GM13977 (cell line): Measurements from ENCODE around the gene LIPG.

Experiments used
- DNase-seq: peaks from one replicate; pipeline ENCODE4 v3.0.0; 2012; ENCODE audit warnings: low spot score
- in situ Hi-C: fragments of 300-500 bp; cut with MboI; formaldehyde crosslinking; loops from one replicate; pipeline ENCODE4 v1.12.0; 2022; ENCODE audit warnings: low sequenced_read_pairs, low pct_unique_long_range_greater_than_20kb, mixed read lengths, inconsistent platforms; ENCODE audit not compliant: unreplicated experiment
- TF ChIP-seq, protein P1 (sequence below): IDR thresholded peaks from 2 replicates; pipeline ENCODE4 v1.5.1; 2012; ENCODE audit warnings: mild to moderate bottlenecking, control low read depth; ENCODE audit not compliant: insufficient read depth; ENCODE audit errors: extremely low read depth, missing control alignments

The LIPG gene

DNA sequence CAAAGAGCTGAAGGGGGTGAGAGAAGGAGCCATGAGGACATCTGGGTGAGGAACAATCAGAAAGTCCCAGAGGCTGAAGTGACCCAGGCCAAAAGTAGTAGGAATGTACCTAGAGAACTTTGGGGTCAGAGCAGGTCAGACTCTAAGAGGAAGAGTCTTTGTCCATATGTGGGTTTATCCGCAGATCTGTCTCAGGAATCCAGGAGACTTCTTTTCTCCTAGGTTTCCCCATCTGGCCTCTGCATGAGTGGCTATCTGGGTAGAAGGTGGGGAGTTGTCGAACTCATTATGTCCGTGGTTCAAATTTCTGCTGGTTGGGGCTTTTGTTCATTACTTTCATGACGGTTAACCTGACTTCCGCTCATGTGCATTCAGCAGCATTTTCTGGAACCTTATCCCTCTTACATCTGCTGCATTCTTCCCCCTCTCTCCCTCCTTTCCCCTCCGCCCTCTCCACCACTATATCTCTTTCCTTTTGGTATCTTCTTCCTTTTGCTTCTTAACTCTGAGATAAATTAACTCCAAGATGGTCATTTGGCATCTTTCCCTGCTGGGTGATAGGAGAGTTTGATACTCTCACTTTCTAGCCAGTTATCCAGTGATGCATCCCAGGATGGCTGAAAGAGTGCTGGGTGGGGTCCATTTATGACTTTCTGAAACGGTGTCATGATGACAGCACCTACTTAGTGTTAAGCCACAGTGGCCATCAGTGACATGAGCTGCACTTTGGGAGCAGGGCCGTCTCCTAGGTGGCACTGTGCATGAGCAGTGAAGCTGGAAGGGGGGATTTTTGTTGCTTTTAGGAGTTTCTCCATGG lies 2.1 kb downstream of the LIPG start:
- in situ Hi-C loops = no loop called here
- no peak for DNase-seq
- TF ChIP-seq, protein P1, sequence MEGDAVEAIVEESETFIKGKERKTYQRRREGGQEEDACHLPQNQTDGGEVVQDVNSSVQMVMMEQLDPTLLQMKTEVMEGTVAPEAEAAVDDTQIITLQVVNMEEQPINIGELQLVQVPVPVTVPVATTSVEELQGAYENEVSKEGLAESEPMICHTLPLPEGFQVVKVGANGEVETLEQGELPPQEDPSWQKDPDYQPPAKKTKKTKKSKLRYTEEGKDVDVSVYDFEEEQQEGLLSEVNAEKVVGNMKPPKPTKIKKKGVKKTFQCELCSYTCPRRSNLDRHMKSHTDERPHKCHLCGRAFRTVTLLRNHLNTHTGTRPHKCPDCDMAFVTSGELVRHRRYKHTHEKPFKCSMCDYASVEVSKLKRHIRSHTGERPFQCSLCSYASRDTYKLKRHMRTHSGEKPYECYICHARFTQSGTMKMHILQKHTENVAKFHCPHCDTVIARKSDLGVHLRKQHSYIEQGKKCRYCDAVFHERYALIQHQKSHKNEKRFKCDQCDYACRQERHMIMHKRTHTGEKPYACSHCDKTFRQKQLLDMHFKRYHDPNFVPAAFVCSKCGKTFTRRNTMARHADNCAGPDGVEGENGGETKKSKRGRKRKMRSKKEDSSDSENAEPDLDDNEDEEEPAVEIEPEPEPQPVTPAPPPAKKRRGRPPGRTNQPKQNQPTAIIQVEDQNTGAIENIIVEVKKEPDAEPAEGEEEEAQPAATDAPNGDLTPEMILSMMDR = no peak

DNA sequence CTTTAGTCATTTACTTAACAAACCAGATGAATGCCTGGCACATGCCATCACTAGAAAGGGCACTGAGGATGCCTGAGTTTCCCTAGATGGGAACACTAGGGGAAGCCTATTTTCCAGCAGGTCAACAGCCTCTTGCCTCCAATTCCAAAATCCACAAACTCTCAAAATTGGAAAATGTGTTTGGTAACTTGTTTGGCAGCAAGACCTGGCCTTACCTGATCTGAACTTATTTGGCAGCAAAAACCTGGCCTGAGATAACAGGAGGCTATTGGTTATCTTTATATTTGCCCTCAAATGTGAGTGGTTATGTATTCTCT lies 2.6 kb downstream of the LIPG start:
- in situ Hi-C loops = no loop called here
- DNase-seq = no peak
- TF ChIP-seq, protein P1 = no peak

DNA sequence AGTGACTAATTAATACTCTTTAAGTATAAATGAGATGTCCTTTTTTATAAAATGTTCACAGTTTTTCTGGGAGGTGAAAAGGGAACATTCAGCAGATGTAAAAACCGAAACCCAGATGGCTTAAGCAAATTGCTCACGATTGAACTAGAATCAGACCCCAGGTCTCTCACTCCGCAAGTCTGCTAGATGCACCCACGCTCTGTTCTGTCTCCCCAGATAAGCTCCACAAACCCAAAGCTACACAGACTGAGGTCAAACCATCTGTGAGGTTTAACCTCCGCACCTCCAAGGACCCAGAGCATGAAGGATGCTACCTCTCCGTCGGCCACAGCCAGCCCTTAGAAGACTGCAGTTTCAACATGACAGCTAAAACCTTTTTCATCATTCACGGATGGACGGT lies 3.2 kb downstream of the LIPG start:
- in situ Hi-C loops = no loop called here
- TF ChIP-seq, protein P1 = no peak
- DNase-seq = no peak

DNA sequence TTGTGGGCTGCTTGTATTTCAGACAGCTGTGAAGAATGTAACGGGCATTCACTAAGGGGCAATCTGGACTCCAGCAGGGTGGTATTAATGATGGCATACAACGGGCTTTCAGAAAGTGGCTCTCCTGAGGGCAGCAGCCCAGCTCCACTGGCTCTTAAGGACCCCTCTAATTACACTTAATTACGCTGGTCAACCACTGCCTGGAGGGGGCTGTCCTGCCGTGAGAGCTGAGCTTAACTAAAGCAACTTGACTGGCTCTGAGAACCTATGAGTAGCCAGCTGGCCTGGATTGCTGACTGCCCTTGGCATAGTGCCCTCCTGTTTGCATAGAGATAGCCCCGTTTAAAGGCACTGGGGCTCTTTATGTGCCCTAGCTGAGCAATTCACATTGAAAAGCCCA lies 3.8 kb downstream of the LIPG start:
- TF ChIP-seq, protein P1 = no peak
- no peak for DNase-seq

DNA sequence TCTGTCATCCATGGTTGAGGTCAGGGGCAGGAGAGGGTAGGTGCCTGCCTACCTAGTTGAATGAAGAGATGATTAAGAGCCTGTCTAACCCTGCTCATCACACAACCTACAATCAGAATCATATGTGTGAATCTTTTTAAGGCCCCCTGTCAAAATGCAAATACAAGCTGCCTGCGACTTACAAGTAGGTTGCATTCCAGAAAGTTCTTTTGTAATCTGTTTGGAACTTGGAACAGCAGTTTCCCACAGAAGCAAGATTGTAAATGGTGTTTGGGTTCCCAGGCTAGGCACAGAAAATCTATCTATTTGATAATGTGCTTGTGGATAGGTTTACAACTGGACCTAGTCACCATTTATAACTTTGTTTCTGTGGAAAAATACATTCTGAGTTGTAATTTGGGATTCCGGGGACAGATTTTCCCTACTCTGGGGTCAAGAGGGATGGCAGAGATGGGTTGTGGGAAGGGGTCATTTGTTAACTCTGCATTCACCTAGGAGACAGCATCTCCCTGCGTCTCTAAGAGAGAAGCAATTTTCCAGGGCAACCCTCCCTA lies 4.4 kb downstream of the LIPG start:
- in situ Hi-C loops = no loop called here
- DNase-seq = no peak
- TF ChIP-seq, protein P1 = no peak

More for the DNA sequence above, 3.8 kb downstream of the LIPG start:
- in situ Hi-C loops = no loop called here

DNA sequence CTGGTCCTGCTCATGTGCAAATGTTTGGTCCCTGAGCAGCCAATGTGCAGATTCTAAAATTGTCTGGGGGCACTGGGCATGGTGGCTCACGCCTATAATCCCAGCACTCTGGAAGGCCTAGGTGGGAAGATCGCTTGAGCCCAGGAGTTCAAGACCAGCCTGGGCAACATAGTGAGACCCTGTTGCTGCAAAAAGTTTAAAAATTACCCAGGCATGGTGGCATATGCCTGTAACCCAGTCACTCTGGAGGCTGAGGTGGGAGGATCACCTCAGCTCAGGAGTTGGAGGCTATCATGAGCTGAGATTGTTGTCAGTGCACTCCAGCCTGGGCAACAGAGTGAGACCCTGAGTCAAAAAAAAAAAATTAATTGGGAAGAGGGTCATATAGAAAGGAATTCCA lies 5.1 kb downstream of the LIPG start:
- no peak for DNase-seq
- in situ Hi-C loops = no loop called here
- TF ChIP-seq, protein P1 = no peak

DNA sequence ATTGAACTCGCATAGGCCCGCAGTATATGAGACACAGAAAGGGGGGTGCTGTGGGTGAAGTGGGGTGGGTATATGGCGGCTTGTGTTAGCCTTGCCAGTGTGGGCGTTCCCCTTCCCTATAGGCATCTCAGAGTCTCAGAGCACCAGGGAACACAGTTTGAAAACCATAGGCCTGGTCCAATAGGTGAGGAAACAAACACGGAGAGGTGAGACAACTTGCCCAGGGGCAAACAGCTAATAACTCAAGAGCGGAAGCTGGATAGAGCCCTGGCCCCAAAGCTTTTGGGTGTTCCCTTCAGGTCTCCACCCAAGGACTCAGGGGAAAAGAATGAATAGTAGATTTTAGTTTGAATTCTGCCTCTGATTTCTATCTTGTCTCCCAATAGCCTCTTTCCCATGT lies 7.9 kb downstream of the LIPG start:
- in situ Hi-C loops = no loop called here
- TF ChIP-seq, protein P1 = no peak
- DNase-seq = no peak
